Neural progenitor cell (in vitro differentiated cells): Measurements from ENCODE around the gene ZBTB24.

Experiments
- CTCF ChIP-seq: fragments of 200-600 bp; sonication (generic); IDR thresholded peaks from 2 replicates; pipeline ENCODE4 v1.5.1; 2017; ENCODE audit warnings: antibody characterized with exemption, mild to moderate bottlenecking
- EZH2phosphoT487 ChIP-seq: fragments of 200-600 bp; sonication (generic); IDR thresholded peaks from 2 replicates; pipeline ENCODE4 v1.6.1; 2017; ENCODE audit warnings: antibody characterized with exemption

- no peak for TF ChIP-seq EZH2phosphoT487
- peak; percentile 77 for TF ChIP-seq CTCF
Observed at GRCh38 chr6:109526905-109527628, 44.0 kb upstream of the ZBTB24 start.
